ENCODE data around the gene SLC9C2. TPM values are rescaled to one million over a fixed set of nuclear protein-coding genes. Genes with fewer than 3 reads are reported as not detected.
"Not testable (repeated sequence)": the region's sequence is repeated elsewhere in the genome, so short reads cannot be mapped to it uniquely, and the experiment has no call there.

Gene SLC9C2
- total RNA-seq, 1 donor from 2014 or later = 0.51 TPM

- H3K27me3 Mint-ChIP-seq (ENCODE audit: unreplicated experiment) = no peaks in the 10 kb centered on the region
- TF ChIP-seq CTCF (IDR thresholded peaks at IDR 0.05; ENCODE audit: unreplicated experiment) = no peak
- no peak overlapping the region for H3K27ac Mint-ChIP-seq (ENCODE audit: unreplicated experiment)
- H3K36me3 Mint-ChIP-seq (ENCODE audit: low read depth, unreplicated experiment) = peaks cover 5% of the 10 kb centered on the region
- H3K9me3 Mint-ChIP-seq (ENCODE audit: unreplicated experiment) = peaks cover 5% of the 10 kb centered on the region
- DNase-seq (ENCODE audit: low spot score) = no peak
- H3K4me3 Mint-ChIP-seq (ENCODE audit: unreplicated experiment) = no peak overlapping the region
- H3K4me1 Mint-ChIP-seq (ENCODE audit: unreplicated experiment) = no peaks in the 10 kb centered on the region
Measured at GRCh38 chr1:173627269-173627668, 24.4 kb upstream of the SLC9C2 start.

DNA sequence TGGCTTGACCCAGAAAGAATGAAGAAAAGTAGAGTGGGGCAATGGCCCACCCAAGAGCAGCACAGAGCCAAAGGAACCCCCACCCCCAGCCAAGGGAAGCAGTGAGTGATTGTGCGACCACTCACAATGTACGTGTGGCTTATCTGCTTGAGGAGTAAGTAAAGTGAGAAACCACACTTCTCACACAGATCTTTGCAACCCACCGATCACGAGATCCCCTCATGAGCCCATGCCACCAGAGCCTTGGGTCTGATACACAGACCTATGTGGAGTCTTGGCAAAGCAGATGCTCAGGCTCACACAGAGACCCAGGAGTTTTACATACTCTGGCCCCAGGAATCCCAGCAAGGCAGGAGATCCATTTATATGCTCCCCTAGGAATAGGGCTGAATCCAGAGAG, 14.0 kb upstream of the SLC9C2 start:
- Mint-ChIP-seq H3K36me3 (ENCODE audit: low read depth, unreplicated experiment) (peaks cover 22% of the 10 kb centered on the region), H3K9me3 (ENCODE audit: unreplicated experiment) (peaks cover 4% of the 10 kb centered on the region)
- DNase-seq (ENCODE audit: low spot score) = no peak

DNA sequence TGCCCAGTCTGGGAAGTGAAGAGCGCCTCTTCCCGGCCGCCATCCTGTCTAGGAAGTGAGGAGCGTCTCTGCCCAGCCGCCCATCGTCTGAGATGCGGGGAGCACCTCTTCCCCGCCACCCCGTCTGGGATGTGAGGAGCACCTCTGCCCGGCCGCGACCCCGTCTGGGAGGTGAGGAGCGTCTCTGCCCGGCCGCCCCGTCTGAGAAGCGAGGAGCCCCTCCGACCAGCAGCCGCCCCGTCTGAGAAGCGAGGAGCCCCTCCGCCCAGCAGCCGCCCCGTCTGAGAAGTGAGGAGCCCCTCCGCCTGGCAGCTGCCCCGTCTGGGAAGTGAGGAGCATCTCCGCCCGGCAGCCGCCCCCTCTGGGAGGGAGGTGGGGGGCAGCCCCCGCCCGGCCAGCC, 10.2 kb upstream of the SLC9C2 start:
- not testable (repeated sequence) for H3K27me3 Mint-ChIP-seq (ENCODE audit: unreplicated experiment); DNase-seq (ENCODE audit: low spot score); H3K9me3 Mint-ChIP-seq (ENCODE audit: unreplicated experiment); H3K4me1 Mint-ChIP-seq (ENCODE audit: unreplicated experiment); H3K27ac Mint-ChIP-seq (ENCODE audit: unreplicated experiment); H3K4me3 Mint-ChIP-seq (ENCODE audit: unreplicated experiment)
- H3K36me3 Mint-ChIP-seq (ENCODE audit: low read depth, unreplicated experiment) = peaks cover 17% of the 10 kb centered on the region

More for the DNA sequence above, 14.0 kb upstream of the SLC9C2 start:
- H3K27me3 Mint-ChIP-seq (ENCODE audit: unreplicated experiment) = no peaks in the 10 kb centered on the region
- no peak overlapping the region for H3K4me3 Mint-ChIP-seq (ENCODE audit: unreplicated experiment)
- H3K4me1 Mint-ChIP-seq (ENCODE audit: unreplicated experiment) = no peaks in the 10 kb centered on the region
- H3K27ac Mint-ChIP-seq (ENCODE audit: unreplicated experiment) = no peak overlapping the region
- no peak for TF ChIP-seq CTCF (IDR thresholded peaks at IDR 0.05; ENCODE audit: unreplicated experiment)

DNA sequence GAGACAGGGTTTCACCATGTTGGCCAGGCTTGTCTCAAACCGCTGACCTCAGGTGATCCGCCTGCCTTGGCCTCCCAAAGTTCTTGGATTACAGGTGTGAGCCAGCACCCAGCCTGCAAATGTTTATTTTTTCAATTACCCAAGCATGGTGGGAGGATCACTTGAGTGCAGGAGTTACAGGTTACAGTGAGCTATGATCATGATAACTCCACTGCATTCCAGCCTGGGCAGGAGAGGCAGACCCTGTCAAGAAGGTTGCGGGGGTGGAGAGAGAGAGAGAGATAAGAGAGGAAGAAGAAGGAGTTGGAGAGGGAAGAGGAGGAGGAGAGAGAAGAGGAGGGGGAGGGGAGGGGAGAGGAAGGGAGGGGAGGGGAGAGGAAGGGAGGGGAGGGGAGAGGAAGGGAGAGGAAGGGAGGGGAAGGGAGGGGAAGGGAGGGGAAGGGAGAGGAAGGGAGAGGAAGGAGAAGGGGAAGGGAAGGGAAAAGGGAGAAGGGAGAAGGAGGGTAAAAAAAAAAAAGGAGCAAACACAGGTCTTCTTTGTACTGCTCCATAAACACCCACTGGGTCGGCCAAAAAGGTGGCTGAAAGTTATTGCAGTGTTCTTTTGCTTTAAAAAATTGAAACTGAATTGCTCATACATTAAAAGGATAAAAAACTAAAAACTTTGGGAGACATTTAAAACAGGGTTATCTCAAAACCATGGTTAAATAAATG, 5.8 kb upstream of the SLC9C2 start:
- Mint-ChIP-seq H3K4me1 (ENCODE audit: unreplicated experiment) (no peaks in the 10 kb centered on the region), H3K9me3 (ENCODE audit: unreplicated experiment) (peaks cover 4% of the 10 kb centered on the region)

GRCh38 chr1:173601588-173601987, 1.3 kb downstream of the SLC9C2 start:
- Mint-ChIP-seq H3K27ac (ENCODE audit: unreplicated experiment) (no peak overlapping the region), H3K4me1 (ENCODE audit: unreplicated experiment) (peaks cover 7% of the 10 kb centered on the region), H3K27me3 (ENCODE audit: unreplicated experiment) (no peaks in the 10 kb centered on the region), H3K36me3 (ENCODE audit: low read depth, unreplicated experiment) (no peaks in the 10 kb centered on the region), H3K9me3 (ENCODE audit: unreplicated experiment) (no peaks in the 10 kb centered on the region), H3K4me3 (ENCODE audit: unreplicated experiment) (no peak overlapping the region)
- no peak for TF ChIP-seq CTCF (IDR thresholded peaks at IDR 0.05; ENCODE audit: unreplicated experiment)
- no peak for DNase-seq (ENCODE audit: low spot score)

More for the DNA sequence above, 5.8 kb upstream of the SLC9C2 start:
- peaks cover 9% of the 10 kb centered on the region for H3K36me3 Mint-ChIP-seq (ENCODE audit: low read depth, unreplicated experiment)
- H3K27ac Mint-ChIP-seq (ENCODE audit: unreplicated experiment) = no peak overlapping the region
- no peak for DNase-seq (ENCODE audit: low spot score)
- TF ChIP-seq CTCF (IDR thresholded peaks at IDR 0.05; ENCODE audit: unreplicated experiment) = no peak
- H3K27me3 Mint-ChIP-seq (ENCODE audit: unreplicated experiment) = no peaks in the 10 kb centered on the region
- H3K4me3 Mint-ChIP-seq (ENCODE audit: unreplicated experiment) = no peak overlapping the region
